ENCODE results near the gene CAMSAP2.

CAMSAP2 gene

DNA sequence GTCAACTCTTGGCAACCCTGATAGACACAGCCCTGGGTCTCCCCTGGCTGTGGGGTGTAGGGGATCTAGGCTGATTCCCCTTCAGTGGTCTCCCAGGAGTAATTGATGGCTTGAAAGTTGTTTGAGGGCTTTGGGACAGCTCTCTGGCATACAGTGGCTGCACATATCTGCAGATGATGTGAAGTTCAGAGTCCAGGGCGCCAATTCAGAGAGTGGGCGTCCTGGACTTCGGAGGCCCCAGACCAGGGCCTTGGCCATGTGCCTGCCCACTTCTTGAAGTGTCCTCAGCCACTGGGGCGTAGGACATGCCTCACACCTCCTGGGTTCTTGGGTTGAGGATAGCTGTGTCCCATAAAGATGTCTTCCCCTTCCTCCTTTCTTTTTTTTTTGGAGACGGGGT lies 158.6 kb downstream of the CAMSAP2 start:
- TF ChIP-seq, protein P1, sequence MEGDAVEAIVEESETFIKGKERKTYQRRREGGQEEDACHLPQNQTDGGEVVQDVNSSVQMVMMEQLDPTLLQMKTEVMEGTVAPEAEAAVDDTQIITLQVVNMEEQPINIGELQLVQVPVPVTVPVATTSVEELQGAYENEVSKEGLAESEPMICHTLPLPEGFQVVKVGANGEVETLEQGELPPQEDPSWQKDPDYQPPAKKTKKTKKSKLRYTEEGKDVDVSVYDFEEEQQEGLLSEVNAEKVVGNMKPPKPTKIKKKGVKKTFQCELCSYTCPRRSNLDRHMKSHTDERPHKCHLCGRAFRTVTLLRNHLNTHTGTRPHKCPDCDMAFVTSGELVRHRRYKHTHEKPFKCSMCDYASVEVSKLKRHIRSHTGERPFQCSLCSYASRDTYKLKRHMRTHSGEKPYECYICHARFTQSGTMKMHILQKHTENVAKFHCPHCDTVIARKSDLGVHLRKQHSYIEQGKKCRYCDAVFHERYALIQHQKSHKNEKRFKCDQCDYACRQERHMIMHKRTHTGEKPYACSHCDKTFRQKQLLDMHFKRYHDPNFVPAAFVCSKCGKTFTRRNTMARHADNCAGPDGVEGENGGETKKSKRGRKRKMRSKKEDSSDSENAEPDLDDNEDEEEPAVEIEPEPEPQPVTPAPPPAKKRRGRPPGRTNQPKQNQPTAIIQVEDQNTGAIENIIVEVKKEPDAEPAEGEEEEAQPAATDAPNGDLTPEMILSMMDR (IDR thresholded peaks at IDR 0.05; ENCODE audit: control extremely low read depth, extremely low read depth, low read depth, missing control alignments): no peak
- no peak for DNase-seq (ENCODE audit: extremely low spot score)
- CTCF ChIA-PET: interaction anchor here (0.8 to 5.2 kb wide), 4 partner anchors 10 to 74 kb away, joined by 3 to 20 read pairs (median 4); no protein-coding TSS in a partner anchor
- POLR2A ChIA-PET: interaction anchor here (1.3 kb wide), 1 partner anchor 31 kb away, joined by 3 read pairs; no protein-coding TSS in a partner anchor

DNA sequence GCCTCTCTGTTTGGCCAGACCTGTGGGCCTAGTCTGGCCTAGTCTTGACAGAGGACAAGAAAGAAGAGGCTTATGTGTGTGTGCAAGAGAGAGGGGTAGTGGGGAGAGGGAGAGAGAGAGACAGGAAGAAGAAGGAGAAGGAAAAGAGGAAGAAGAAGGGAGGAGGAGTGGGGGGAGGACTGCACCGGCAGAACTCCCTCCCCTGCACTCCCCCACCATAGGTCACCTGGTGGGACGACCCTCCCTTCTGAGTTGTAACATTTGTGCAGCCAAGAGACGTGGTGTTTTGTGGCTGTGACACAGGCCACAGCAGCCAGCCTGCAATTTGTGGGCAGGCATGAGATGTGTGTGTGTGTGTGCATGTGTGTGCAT lies 160.3 kb downstream of the CAMSAP2 start:
- TF ChIP-seq, protein P1 (IDR thresholded peaks at IDR 0.05; ENCODE audit: control extremely low read depth, extremely low read depth, low read depth, missing control alignments): no peak
- DNase-seq (ENCODE audit: extremely low spot score): no peak
- ChIA-PET POLR2A (no interaction called here), CTCF (interaction anchor here (1.6 kb wide), 1 partner anchor 11 kb away, joined by 3 read pairs; no protein-coding TSS in a partner anchor)

DNA sequence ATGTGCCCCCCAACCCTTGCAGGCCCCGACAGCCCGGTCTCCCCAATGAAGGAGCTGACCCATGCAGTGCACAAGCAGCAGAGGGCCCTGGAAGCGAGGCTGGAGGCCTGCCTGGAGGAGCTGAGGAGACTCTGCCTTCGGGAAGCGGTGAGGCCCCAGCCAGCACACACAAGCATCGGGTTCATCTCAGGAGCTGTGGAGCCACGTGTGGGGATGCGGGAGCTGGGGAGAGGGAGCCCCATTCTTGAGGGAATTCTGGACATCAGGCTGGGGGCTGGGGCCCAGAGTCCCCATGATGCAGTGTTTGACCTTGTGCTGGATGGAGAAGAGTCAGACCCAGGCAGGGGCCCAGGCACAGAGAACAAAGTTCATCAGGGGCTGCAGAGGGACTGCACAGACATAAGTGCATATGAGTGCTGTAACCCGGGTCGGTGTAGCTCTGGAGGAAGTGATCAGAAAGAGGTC lies 160.8 kb downstream of the CAMSAP2 start:
- no peak for DNase-seq (ENCODE audit: extremely low spot score)
- CTCF ChIA-PET: interaction anchor here (0.9 to 1.8 kb wide), 3 partner anchors 29 to 143 kb away, joined by 3 to 5 read pairs (median 4); no protein-coding TSS in a partner anchor
- TF ChIP-seq, protein P1 (IDR thresholded peaks at IDR 0.05; ENCODE audit: control extremely low read depth, extremely low read depth, low read depth, missing control alignments): no peak
- POLR2A ChIA-PET: no interaction called here

DNA sequence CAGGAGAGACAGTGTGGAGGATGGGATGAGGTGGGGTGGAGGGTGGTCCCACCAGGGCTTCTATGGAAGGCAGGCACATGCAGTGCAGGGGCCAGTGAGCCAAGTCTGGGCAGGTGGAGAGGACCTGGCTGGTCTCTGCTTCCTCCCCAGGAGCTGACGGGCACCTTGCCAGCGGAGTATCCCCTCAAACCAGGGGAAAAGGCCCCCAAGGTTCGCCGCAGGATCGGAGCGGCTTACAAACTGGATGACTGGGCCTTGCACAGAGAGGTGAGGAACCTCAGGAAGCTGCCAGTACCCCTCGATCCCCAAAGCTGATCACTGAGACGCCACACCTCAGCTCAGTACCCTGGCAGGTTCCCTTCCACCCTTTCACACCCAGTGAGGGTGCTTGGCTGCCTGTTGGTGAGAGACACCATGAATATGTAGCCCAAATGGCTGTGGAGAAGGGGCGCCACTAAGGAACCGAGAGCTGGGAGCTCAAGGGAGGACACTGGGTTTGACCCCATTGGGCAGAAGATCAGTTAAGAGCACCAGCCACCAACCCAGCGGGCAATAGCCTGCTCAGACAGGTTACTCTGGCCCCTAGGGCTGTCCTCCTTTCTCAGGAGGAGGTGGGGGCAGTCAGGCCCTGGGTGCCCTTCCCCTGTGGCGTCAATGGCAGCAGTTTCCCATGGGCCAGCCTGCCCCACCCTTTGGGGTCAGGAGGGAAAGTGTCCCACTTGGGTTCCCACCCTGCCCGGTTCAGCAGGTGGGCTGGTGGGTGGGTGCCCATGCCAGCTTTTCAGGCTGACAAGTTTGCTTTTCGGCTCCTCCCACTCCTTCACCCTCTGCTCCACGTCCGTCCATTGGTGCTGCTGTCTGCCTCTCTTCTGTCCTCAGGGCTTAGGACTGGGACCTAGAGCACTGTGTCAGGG lies 161.5 kb downstream of the CAMSAP2 start:
- no peak for DNase-seq (ENCODE audit: extremely low spot score)
- POLR2A ChIA-PET: no interaction called here
- TF ChIP-seq, protein P1 (IDR thresholded peaks at IDR 0.05; ENCODE audit: control extremely low read depth, extremely low read depth, low read depth, missing control alignments): no peak
- CTCF ChIA-PET: interaction anchor here (0.9 to 2.2 kb wide), 5 partner anchors 9 to 341 kb away, joined by 3 to 9 read pairs (median 4); no protein-coding TSS in a partner anchor

DNA sequence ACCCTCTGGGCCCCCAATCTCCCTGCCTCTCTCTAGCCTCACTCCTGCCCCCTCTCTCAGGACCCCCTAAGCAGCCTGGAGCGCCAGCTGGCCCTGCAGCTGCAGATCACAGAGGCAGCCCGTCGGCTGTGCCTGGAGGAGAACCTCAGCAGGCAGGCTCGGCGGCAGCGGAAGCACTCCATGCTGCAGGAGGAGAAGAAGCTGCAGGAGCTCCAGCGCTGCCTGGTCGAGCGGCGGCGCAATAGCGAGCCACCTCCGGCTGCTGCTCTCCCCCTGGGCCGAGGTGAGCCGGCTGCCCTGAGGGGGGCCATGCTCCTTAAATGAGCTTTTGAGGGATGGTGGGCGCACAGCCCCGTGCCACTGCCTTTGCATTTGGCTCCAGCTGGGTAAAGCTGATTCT lies 162.2 kb downstream of the CAMSAP2 start:
- ChIA-PET CTCF (interaction anchor here (1.4 to 2.2 kb wide), 4 partner anchors 10 to 342 kb away, joined by 4 to 9 read pairs (median 6); no protein-coding TSS in a partner anchor), POLR2A (no interaction called here)
- no peak for DNase-seq (ENCODE audit: extremely low spot score)
- TF ChIP-seq, protein P1 (IDR thresholded peaks at IDR 0.05; ENCODE audit: control extremely low read depth, extremely low read depth, low read depth, missing control alignments): no peak

DNA sequence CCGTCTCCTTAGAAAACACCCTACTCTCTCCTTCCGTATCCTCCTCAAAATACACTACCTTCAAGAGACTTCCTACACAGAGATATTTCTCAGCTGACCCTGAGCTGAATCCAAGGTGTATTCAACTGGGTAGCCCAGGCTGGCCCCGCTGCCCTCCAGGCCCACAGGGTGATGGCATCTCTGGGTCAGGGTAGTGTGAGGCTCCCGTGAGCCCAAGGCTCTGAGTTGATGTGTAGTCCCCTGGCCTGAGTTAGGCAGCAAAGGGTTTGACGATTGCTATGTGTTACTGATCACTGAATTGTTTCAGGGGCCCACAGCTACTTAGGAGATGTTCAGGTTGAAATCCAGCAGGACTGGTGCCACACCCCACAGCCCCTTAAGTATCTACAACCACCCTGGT lies 162.7 kb downstream of the CAMSAP2 start:
- CTCF ChIA-PET: interaction anchor here (1.4 to 2.2 kb wide), 5 partner anchors 10 to 343 kb away, joined by 3 to 9 read pairs (median 4); no protein-coding TSS in a partner anchor
- peak; percentile 13 for DNase-seq (ENCODE audit: extremely low spot score)
- TF ChIP-seq, protein P1 (IDR thresholded peaks at IDR 0.05; ENCODE audit: control extremely low read depth, extremely low read depth, low read depth, missing control alignments): no peak
- POLR2A ChIA-PET: no interaction called here
